Measurements from ENCODE around the gene PSMA2.

DNA sequence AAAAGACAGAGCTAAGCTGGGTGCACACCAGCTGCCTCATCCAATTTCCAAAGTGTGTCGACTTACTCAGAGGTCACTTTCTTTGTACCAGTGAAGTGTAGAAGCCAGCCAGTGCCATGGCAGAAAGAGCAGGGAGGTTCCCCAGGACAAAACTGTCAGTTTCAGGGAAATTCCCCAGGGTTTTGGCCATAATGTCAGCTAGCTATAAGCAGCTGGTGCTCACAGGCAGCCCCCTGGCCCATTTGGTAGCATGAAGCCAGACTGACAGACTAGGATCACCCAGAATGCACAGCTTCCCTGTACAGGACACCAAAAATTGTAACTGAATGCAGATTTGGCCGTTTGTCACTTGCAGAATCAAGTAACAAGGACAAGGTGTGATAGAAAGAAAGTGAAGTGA lies 28.8 kb upstream of the PSMA2 start:
- TF ChIP-seq, protein P1, sequence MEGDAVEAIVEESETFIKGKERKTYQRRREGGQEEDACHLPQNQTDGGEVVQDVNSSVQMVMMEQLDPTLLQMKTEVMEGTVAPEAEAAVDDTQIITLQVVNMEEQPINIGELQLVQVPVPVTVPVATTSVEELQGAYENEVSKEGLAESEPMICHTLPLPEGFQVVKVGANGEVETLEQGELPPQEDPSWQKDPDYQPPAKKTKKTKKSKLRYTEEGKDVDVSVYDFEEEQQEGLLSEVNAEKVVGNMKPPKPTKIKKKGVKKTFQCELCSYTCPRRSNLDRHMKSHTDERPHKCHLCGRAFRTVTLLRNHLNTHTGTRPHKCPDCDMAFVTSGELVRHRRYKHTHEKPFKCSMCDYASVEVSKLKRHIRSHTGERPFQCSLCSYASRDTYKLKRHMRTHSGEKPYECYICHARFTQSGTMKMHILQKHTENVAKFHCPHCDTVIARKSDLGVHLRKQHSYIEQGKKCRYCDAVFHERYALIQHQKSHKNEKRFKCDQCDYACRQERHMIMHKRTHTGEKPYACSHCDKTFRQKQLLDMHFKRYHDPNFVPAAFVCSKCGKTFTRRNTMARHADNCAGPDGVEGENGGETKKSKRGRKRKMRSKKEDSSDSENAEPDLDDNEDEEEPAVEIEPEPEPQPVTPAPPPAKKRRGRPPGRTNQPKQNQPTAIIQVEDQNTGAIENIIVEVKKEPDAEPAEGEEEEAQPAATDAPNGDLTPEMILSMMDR (IDR thresholded peaks at IDR 0.05; ENCODE audit: insufficient read depth, low read length, poor library complexity, severe bottlenecking) = no peak
- TF ChIP-seq EZH2phosphoT487 (conservative IDR thresholded peaks at IDR 0.05; ENCODE audit: low read length) = no peak
